LNCAP (cell line): Measurements from ENCODE around the gene SKAP1.

Source experiments
- TF ChIP-seq, protein P1 (sequence below): fragments of 450-650 bp; IDR thresholded peaks from 2 replicates; pipeline ENCODE4 v1.5.1; 2017; ENCODE audit warnings: mild to moderate bottlenecking

Gene SKAP1

GRCh38 chr17:48211011-48211410, 219.0 kb downstream of the SKAP1 start:
- TF ChIP-seq, protein P1, sequence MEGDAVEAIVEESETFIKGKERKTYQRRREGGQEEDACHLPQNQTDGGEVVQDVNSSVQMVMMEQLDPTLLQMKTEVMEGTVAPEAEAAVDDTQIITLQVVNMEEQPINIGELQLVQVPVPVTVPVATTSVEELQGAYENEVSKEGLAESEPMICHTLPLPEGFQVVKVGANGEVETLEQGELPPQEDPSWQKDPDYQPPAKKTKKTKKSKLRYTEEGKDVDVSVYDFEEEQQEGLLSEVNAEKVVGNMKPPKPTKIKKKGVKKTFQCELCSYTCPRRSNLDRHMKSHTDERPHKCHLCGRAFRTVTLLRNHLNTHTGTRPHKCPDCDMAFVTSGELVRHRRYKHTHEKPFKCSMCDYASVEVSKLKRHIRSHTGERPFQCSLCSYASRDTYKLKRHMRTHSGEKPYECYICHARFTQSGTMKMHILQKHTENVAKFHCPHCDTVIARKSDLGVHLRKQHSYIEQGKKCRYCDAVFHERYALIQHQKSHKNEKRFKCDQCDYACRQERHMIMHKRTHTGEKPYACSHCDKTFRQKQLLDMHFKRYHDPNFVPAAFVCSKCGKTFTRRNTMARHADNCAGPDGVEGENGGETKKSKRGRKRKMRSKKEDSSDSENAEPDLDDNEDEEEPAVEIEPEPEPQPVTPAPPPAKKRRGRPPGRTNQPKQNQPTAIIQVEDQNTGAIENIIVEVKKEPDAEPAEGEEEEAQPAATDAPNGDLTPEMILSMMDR: no peak

DNA sequence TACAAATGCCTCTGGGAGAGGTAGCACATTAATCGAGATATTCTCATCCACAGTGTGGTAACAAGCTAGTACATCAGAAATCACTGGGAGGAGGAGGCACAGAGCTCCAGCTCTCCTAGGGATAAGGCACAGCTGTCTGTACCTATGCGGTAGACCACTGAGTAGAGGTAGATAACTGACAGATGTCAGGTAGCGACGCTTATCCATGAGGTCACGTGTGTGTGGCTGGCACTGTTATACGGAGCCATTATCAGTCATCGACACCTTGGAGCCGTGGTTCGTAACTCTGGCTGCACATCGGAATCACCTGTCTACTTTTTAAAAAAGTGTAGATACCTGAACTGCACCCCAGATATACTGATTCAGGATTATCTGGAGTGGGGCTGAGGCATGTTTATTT, 220.0 kb downstream of the SKAP1 start:
- TF ChIP-seq, protein P1: no peak

GRCh38 chr17:48207776-48208544, 222.1 kb downstream of the SKAP1 start:
- TF ChIP-seq, protein P1: no peak

DNA sequence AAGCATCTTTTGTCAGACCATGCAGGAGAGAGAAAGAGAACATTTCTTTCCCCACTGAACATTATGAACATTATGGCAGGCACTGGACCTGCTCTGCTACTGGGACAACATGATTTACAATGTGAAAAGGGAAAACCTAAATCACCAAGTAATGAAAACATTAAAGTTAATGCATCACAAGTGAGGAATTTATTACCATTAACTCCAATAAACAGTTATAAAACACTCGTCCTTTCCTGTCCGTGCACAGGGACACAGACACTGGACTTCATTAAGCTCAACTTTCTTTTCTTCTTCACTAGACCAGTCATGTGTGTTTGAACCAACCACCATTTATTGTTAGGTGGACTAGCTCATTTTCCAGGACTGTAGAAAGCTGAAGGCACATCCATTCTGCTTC, 227.1 kb downstream of the SKAP1 start:
- TF ChIP-seq, protein P1: no peak

DNA sequence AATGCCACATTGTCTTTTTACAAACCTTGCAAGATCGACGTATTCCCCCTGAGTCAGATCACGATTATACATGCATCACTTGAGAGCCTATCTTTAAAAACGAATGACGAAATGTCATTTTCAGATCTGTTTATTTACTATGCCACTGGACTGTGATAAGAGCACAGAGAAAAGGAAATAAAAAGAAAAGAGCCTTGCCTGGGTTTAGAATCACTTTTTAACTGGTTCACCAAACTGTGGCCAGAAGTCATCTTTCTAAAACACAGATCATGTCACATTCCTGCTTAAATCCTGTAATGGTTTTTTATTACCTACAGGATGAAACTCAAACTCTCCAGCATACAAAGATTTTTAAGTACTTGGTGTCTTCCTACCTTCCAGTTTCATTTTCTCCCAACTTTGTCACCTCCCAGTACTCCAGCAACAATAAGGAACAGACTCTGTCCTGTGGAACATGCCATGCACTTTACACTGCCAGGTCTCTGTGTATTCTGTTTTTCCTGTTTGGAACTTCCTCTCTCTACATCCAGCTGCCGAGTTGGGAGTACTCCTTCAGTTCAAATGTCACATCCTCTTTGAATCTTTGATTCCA, 231.0 kb downstream of the SKAP1 start:
- TF ChIP-seq, protein P1: no peak

DNA sequence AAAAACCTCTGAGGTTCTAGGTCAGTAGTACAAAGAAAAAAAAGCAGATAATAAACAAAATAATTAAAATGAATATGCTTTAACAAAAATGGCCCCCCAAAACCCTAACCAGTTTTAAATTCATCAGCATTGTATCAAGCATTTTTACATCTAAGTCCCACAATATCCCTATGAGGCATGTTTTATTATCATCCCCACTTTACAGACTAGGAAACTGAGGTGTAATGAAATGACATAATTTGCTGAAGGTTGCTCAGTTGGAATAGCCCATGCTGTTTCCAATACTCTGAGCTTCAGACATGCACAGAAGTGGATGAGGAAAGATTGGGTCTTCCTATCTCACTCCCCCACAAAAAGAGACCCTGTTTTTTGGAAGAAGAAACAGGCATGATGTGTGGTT, 234.1 kb downstream of the SKAP1 start:
- TF ChIP-seq, protein P1: no peak

DNA sequence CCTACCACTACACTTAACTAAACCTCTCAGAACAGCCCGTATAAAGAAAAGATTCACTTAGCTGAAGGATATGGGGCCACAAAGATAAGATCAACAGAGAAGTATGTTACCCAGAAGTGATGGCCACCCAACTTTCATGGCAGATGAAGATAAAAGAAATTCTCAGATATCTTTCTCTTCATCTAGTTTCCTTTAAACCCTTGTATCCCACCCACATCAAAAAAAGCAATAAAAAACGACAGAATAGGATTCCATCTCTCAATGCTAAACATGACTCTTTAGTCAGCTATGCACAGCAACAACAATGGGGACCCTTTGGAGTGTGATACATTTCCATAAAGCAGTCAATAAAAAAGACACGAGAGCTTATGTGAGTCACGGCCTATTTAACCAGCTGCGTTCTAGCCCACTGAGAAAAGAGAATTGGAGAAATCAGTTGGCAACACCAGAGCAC, 235.9 kb downstream of the SKAP1 start:
- TF ChIP-seq, protein P1: no peak
